Muscle of leg (tissue), 11 donors: ENCODE data around the gene ITIH5. TPM values are rescaled to one million over a fixed set of nuclear protein-coding genes. Genes with fewer than 3 reads are reported as not detected.
A peak's percentile ranks its signal among the peaks of the same experiment; 100 is the strongest.

Experiments used
- DNase-seq: peaks from one replicate; pipeline ENCODE4 v3.0.0; 2013
- H3K27ac ChIP-seq: one replicate; pipeline ENCODE4 v1.5.1; 2013; ENCODE audit warnings: mild to moderate bottlenecking, low read length, control low read depth
- H3K27me3 ChIP-seq: one replicate; pipeline ENCODE4 v1.6.1; 2013; ENCODE audit warnings: low read length; ENCODE audit not compliant: control insufficient read depth, insufficient read depth
- H3K36me3 ChIP-seq: one replicate; pipeline ENCODE4 v1.6.1; 2013; ENCODE audit warnings: low read length; ENCODE audit not compliant: control insufficient read depth, insufficient read depth
- H3K4me1 ChIP-seq: one replicate; pipeline ENCODE4 v1.6.1; 2013; ENCODE audit warnings: low read length; ENCODE audit not compliant: control insufficient read depth, insufficient read depth
- H3K4me3 ChIP-seq: one replicate; pipeline ENCODE4 v1.5.1; 2013; ENCODE audit warnings: low read length, control low read depth
- H3K9me3 ChIP-seq: replicated peaks from 2 replicates; pipeline ENCODE4 v1.6.1; 2013; ENCODE audit warnings: low read depth, low read length; ENCODE audit not compliant: control insufficient read depth
- WGBS: methylation state at CpG from one replicate; pipeline ENCODE4 v1.1.5; 2013; ENCODE audit warnings: missing lambda C conversion rate; ENCODE audit not compliant: insufficient coverage; 5-methylcytosine and 5-hydroxymethylcytosine counted together
- polyA plus RNA-seq, 8 donors: library from polyadenylated mRNA; unstranded; fragments of 120-200 nt; gene quantifications; one replicate each; pipeline versions ENCODE4 v1.2.1 to v1.2.3, GENCODE V29; 2013; ENCODE audit warnings: inconsistent platforms in 1 of 8, low replicate concordance in 1 of 8; ENCODE audit not compliant: insufficient read length in 8 of 8, insufficient read depth in 1 of 8
- total RNA-seq: library from RNA; stranded (reverse); fragments of 120-200 nt; gene quantifications from one replicate; pipeline ENCODE4 v1.2.4, GENCODE V29; 2013

Gene ITIH5
- total and polyA plus RNA-seq, 9 donors: 34.2 to 60.2 (median 48.7) TPM

DNA sequence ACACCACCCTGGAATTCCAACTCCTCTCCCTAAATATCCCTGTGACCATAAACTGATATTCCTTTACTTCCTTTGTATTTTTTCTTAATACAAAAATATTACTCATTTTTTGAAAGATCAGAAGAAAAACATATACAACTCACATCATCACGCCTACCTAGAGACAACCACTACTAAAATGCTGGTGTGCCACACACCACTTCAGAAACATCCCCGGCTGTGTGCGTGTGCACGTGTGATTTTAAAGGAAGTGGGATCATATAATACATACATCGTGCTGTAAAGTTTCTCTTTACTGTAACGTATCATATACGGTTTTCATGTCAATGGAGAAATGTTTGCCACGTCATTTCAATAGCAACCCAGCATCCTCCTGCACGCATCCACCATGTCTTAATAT, 76.5 kb downstream of the ITIH5 start:
- Histone ChIP-seq H3K4me3 (no peak overlapping the region), H3K27me3 (no peaks in the 10 kb centered on the region), H3K27ac (no peak overlapping the region), H3K4me1 (peaks cover 11% of the 10 kb centered on the region), H3K36me3 (peaks cover 3% of the 10 kb centered on the region), H3K9me3 (no peaks in the 10 kb centered on the region)
- DNase-seq: no peak
- WGBS: 73% methylated on average over 4 of the region's 9 CpGs

DNA sequence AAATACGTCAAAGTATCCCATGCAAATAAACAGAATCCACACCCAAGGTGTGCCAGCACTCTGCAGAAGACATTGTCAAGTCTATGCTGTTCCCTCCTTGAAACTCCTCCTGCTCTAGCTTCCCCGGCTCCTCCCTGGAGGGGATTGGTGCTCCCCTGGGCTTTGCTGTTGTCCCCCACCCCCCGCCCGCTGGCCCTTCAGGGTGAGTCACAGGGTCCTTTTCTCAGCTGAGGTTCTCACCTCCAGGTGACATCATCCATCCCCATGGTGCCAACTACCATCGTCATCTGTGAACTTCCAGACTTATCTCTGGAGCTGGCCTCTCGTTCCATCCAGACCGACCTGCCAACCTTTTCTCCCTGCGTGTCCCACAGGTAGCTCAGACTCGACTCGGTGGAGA, 77.0 kb downstream of the ITIH5 start:
- no peaks in the 10 kb centered on the region for H3K27me3 ChIP-seq
- 82% methylated on average over 10 of the region's 10 CpGs for WGBS
- H3K4me3 ChIP-seq: no peak overlapping the region
- H3K27ac ChIP-seq: no peak overlapping the region
- peaks cover 11% of the 10 kb centered on the region for H3K4me1 ChIP-seq
- DNase-seq: no peak
- H3K36me3 ChIP-seq: peaks cover 3% of the 10 kb centered on the region
- no peaks in the 10 kb centered on the region for H3K9me3 ChIP-seq

DNA sequence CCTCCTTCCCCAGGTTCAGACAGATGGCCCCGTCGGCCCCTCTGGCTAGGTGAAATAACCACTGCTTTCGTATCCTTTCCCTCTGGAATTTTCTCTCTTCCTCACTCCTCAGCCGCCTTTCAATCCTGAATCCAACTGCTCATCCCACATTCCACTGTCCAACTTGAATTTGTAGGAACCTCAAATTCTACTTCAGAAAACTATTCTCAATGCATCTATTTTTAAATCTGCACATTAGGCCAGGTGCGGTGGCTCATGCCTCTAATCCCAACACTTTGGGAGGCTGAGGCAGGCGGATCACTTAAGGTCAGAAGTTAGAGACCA, 78.9 kb downstream of the ITIH5 start:
- Histone ChIP-seq H3K36me3 (no peaks in the 10 kb centered on the region), H3K27me3 (no peaks in the 10 kb centered on the region), H3K4me3 (no peak overlapping the region), H3K9me3 (no peaks in the 10 kb centered on the region), H3K4me1 (peaks cover 10% of the 10 kb centered on the region), H3K27ac (no peak overlapping the region)
- DNase-seq: no peak
- WGBS: 78% methylated on average over 4 of the region's 6 CpGs

DNA sequence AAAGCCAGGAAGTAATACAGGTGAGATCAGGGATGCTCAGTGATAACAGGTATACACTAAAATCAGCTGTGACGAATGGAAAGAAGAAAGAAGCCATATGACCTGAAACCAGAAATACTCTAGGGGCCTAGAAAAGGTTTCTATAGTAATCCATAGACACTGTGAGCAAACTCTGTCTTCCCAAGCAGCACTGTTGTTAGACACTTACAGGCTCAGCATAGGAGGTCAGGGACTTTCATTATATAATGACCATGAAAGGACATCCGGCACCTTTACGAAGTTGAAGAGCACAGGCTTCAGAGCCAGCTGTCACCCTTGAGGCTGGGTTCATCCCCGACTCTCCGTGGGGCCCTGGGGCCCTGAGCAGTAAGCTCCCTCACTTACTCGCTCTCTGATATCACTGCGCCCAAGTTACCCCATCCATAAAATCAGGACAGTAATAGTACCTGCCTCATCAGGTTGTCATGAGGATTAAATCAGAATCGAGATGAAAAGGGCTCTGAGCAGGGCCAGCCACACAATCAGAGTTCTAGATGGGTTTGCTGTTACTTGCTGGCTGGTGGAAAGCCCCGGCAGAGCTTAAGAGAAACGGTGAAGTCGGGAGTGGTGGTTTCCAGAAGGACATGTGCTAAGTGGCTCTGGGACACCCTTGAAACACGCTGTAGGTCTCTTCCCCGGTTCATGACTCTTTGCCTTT, 79.5 kb downstream of the ITIH5 start:
- WGBS: 68% methylated on average over 9 of the region's 13 CpGs
- no peak overlapping the region for H3K27ac ChIP-seq
- no peaks in the 10 kb centered on the region for H3K27me3 ChIP-seq
- H3K9me3 ChIP-seq: no peaks in the 10 kb centered on the region
- no peaks in the 10 kb centered on the region for H3K36me3 ChIP-seq
- no peak for DNase-seq
- peaks cover 6% of the 10 kb centered on the region for H3K4me1 ChIP-seq
- H3K4me3 ChIP-seq: no peak overlapping the region

DNA sequence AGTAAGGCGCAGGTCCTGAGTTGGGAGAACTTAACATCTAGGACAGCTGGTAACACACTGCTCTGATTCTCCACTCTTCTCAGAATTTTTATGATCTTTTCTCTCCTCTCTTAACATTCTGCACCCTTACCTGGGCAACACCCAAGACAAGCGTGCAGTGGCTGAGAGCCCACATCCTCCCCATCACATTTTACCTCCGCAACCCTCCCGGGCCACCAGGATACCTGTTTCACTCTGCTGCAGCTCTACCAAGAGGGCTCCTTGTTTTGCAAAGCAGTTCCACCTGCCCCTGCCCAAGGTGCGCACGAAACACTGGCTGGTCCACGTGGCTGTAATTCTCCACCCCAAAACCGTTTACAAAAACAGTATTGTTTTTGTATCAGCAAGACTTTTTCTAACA, 81.5 kb downstream of the ITIH5 start:
- H3K27ac ChIP-seq: no peak overlapping the region
- H3K4me3 ChIP-seq: no peak overlapping the region
- no peaks in the 10 kb centered on the region for H3K9me3 ChIP-seq
- H3K4me1 ChIP-seq: peaks cover 6% of the 10 kb centered on the region
- no peaks in the 10 kb centered on the region for H3K27me3 ChIP-seq
- WGBS: 95% methylated on average over 4 of the region's 8 CpGs
- H3K36me3 ChIP-seq: no peaks in the 10 kb centered on the region
- DNase-seq: no peak

DNA sequence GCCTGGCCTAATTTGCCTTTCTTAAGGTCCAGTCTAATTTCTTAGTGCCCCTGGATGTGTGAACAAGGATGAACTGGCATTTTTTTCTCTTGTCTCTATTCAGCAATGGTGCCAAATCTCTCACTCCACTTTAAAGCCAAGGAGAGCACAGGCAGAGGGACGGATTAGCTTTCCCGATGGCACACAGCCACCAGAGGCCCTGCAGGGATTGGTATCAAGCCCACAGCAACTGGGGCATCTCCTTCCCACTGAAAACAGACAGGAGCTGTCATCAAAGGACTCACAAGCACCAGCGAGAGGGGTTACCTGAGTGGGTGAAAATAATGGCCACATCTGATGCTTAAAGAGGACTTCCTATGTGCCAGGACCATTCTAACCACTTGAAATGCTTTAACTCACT, 83.1 kb downstream of the ITIH5 start:
- no CpG with 5 or more reads among the region's 3 CpGs for WGBS
- Histone ChIP-seq H3K4me3 (no peak overlapping the region), H3K36me3 (peaks cover 5% of the 10 kb centered on the region), H3K27ac (no peak overlapping the region), H3K9me3 (no peaks in the 10 kb centered on the region), H3K27me3 (no peaks in the 10 kb centered on the region), H3K4me1 (peaks cover 6% of the 10 kb centered on the region)
- peak; percentile 61 for DNase-seq

DNA sequence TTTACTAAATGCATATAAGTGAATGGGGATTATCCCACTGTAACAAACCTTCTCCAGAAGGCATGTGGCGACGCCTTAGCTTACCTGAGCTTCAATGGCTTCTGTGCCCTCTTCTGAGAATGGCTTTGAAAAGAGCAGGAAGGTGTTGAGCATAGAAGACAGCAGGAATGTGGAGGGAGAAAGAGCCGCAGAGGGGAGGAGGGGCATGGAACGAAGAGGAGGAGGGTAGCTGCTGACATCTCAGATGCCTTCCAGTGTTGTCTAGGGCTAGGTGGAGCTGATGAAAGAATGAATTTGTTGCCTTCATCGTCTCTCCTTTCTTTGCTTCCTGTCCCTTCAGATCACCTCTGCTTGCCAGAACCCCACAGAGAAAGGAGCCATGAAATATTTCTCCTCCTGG, 86.2 kb downstream of the ITIH5 start:
- H3K4me1 ChIP-seq: peaks cover 13% of the 10 kb centered on the region
- H3K9me3 ChIP-seq: no peaks in the 10 kb centered on the region
- DNase-seq: no peak
- H3K27ac ChIP-seq: no peak overlapping the region
- H3K36me3 ChIP-seq: peaks cover 11% of the 10 kb centered on the region
- 74% methylated on average over 4 of the region's 5 CpGs for WGBS
- H3K4me3 ChIP-seq: no peak overlapping the region
- no peaks in the 10 kb centered on the region for H3K27me3 ChIP-seq

DNA sequence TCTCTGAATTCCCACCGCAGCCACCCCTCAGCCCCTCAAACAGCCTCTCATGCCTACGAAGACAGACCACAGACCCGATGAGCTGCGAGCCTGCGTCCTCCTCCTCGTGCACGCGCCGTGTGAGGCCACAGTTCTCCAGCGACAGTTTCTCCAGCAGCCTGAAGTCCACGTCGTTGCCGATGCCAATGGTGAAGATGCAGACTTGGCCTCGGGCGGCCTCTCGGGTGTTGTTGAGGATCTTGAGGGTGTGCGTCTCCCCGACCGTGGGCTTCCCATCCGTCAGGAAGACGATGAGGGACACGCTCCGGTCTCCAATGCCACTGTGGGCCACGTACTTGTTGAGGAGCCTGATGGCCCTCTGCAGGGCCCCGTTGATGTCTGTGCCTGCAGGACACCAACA, 87.1 kb downstream of the ITIH5 start:
- H3K4me3 ChIP-seq: no peak overlapping the region
- H3K27ac ChIP-seq: no peak overlapping the region
- no peaks in the 10 kb centered on the region for H3K27me3 ChIP-seq
- 93% methylated on average over 23 of the region's 25 CpGs for WGBS
- peaks cover 13% of the 10 kb centered on the region for H3K36me3 ChIP-seq
- no peaks in the 10 kb centered on the region for H3K9me3 ChIP-seq
- peaks cover 13% of the 10 kb centered on the region for H3K4me1 ChIP-seq
- no peak for DNase-seq

DNA sequence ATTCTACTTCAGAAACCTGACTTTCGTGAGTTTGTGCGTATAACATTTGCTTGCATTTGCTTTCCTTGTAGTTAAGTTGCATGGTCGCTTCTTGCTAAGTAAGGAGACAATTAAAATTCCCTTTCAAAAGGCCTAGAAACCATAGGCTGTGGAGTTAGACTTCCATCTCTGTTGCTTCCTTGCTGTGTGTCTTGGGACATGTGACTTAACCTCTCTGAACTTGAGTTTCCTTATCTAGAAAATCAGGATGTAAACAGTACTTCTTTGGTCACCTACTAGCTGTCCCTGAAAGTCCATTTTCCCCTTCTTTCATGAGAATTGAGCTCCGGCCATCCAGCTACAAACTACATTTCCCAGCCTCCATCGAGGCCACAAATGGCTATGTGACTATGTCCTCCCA, 89.2 kb downstream of the ITIH5 start:
- no peaks in the 10 kb centered on the region for H3K27me3 ChIP-seq
- no peaks in the 10 kb centered on the region for H3K9me3 ChIP-seq
- no CpG with 5 or more reads among the region's 5 CpGs for WGBS
- H3K4me3 ChIP-seq: no peak overlapping the region
- peaks cover 13% of the 10 kb centered on the region for H3K36me3 ChIP-seq
- no peak for DNase-seq
- peaks cover 12% of the 10 kb centered on the region for H3K4me1 ChIP-seq
- H3K27ac ChIP-seq: no peak overlapping the region

DNA sequence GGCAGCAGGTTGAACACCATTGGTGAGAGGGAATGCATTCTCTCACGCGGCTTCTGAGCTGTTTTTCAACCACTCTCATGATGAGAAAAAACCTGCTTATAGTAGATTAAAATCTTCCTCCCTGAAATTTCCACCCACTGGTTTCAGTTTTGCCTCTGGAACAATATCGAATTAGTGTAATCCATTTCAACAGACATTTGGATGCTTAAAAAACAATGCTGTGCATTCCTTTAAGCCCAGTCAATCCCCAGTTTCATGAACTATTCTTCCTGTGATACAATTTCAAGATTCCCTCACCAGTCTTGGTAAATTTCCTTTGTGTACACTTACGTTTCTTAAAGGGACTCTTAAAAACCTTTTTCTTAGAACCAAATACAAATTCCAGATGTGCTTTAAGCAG, 89.6 kb downstream of the ITIH5 start:
- H3K27ac ChIP-seq: peak overlapping the region; percentile 32
- no peaks in the 10 kb centered on the region for H3K9me3 ChIP-seq
- peaks cover 13% of the 10 kb centered on the region for H3K36me3 ChIP-seq
- WGBS: no CpG with 5 or more reads among the region's 4 CpGs
- no peaks in the 10 kb centered on the region for H3K27me3 ChIP-seq
- H3K4me3 ChIP-seq: no peak overlapping the region
- H3K4me1 ChIP-seq: peaks cover 16% of the 10 kb centered on the region
- peak; percentile 65 for DNase-seq

DNA sequence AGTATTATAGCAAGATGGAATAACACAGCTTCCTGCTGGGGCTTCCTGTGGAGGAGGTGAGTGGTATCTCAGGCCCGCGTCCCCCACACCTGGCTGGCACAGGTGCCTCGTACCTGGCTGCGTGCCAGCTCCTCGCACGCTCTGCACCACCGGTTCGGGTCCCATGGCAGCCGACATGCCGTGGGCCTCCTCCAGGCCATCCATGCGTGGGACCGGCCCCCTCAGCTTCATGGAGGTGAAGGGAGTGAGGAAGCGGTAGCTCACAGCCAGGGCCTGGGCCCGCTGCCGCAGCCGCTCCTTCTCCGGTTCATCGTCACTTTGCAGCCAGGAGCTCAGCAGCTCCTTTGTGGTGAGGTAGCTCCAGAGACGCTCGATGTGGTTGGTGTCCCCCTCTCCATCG, 90.4 kb downstream of the ITIH5 start:
- H3K4me3 ChIP-seq: no peak overlapping the region
- peaks cover 13% of the 10 kb centered on the region for H3K36me3 ChIP-seq
- H3K27me3 ChIP-seq: no peaks in the 10 kb centered on the region
- peaks cover 21% of the 10 kb centered on the region for H3K4me1 ChIP-seq
- no peak for DNase-seq
- WGBS: 63% methylated on average over 16 of the region's 21 CpGs
- no peaks in the 10 kb centered on the region for H3K9me3 ChIP-seq
- no peak overlapping the region for H3K27ac ChIP-seq
